ENCODE results near the gene AKAP6. TPM values are rescaled to one million over a fixed set of nuclear protein-coding genes. Genes with fewer than 3 reads are reported as not detected.

AKAP6 gene
- total RNA-seq, 4 donors from 2014 or later, result 4.1 to 34.4 (median 15.3) TPM

DNA sequence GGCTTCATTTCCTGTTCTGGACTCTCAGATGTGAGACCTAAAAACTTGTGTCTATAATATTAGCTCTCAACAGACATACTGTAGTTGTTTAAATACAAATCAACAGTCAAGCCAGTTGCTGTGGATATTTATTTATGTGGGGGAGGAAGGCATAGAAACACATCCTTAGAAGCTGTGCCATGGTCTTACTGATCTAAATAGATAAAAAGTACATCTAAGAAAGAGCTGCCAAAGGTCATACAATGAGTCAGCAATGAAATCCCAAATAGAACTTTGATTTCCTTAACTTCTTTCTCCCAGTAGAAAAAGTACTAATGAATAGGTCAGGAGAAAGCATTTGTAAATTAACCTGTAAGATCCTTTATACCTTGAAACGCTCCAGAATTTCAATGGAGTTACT lies 185.1 kb downstream of the AKAP6 start:
- no peak for DNase-seq
- TF ChIP-seq POLR2A (IDR thresholded peaks at IDR 0.05), result no peak
- TF ChIP-seq, protein P1, sequence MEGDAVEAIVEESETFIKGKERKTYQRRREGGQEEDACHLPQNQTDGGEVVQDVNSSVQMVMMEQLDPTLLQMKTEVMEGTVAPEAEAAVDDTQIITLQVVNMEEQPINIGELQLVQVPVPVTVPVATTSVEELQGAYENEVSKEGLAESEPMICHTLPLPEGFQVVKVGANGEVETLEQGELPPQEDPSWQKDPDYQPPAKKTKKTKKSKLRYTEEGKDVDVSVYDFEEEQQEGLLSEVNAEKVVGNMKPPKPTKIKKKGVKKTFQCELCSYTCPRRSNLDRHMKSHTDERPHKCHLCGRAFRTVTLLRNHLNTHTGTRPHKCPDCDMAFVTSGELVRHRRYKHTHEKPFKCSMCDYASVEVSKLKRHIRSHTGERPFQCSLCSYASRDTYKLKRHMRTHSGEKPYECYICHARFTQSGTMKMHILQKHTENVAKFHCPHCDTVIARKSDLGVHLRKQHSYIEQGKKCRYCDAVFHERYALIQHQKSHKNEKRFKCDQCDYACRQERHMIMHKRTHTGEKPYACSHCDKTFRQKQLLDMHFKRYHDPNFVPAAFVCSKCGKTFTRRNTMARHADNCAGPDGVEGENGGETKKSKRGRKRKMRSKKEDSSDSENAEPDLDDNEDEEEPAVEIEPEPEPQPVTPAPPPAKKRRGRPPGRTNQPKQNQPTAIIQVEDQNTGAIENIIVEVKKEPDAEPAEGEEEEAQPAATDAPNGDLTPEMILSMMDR (IDR thresholded peaks at IDR 0.05), result no peak
- no peaks in the 10 kb centered on the region for H3K4me1 ChIP-seq
- H3K27ac ChIP-seq, result no peak overlapping the region
- H3K9me3 ChIP-seq, result no peaks in the 10 kb centered on the region
- H3K27me3 ChIP-seq, result no peaks in the 10 kb centered on the region
- no peaks in the 10 kb centered on the region for H3K36me3 ChIP-seq
- intact Hi-C loops (cut with DNase I; ENCODE audit: low total_unique reads), result no loop called here
- no peak overlapping the region for H3K4me3 ChIP-seq

DNA sequence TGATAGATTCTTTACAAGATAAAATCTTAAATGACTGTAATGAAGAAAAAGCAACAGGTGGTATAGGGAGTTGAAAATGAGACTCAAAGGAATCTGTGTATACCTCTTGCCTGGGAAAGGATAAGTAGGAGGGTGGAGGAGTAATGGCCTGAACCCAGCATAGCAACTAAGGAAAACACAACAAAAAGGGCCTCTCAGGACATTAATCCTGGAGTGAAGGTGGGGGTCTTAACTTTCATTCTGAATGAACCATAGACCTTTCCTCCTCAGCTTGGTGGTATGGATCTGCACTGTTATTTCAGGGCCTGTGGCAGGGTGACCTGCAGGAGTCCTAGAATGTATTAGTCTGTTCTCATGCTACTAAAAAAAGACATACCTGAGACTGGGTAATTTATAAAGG lies 185.6 kb downstream of the AKAP6 start:
- no peak for DNase-seq
- H3K4me3 ChIP-seq, result no peak overlapping the region
- H3K9me3 ChIP-seq, result no peaks in the 10 kb centered on the region
- TF ChIP-seq POLR2A (IDR thresholded peaks at IDR 0.05), result no peak
- no peaks in the 10 kb centered on the region for H3K4me1 ChIP-seq
- H3K36me3 ChIP-seq, result no peaks in the 10 kb centered on the region
- intact Hi-C loops (cut with DNase I; ENCODE audit: low total_unique reads), result no loop called here
- H3K27me3 ChIP-seq, result no peaks in the 10 kb centered on the region
- H3K27ac ChIP-seq, result no peak overlapping the region

DNA sequence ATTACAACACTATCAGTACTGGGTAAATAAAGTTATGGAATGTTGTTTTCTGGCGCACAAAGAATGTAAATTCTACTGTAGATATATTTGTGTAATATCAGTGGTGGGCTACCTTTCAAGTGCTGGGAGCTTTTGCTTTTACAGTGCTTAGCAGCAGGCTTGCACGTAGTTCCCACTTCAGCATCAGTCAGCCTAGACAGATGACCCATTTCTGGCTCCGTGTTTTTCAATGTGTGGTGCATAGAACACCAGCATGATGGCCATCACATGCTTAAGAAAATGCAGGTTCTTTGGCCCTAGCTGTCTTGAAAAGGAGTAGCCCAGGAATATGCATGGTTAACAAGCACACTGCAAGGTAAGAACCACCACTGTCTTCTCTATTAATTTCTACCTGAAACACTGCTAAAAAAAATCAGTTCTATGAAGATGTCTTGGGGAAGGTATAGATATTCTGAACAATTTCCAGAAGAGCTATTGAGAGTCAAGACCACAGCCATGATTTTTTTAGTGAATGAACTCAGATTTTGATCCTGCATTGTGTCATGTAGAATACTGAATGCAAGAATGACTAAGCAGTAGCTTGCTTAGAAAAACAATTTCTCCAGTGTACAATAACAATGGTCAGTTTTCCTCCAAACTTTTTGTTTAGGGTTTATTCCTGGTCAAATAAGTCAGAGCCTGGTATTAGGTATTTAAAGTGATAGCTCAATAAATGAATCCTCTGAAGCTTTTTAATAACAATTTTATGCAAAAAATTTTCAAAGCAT lies 195.7 kb downstream of the AKAP6 start:
- Histone ChIP-seq H3K4me3 (no peak overlapping the region), H3K27ac (no peak overlapping the region), H3K9me3 (no peaks in the 10 kb centered on the region), H3K4me1 (no peaks in the 10 kb centered on the region), H3K27me3 (no peaks in the 10 kb centered on the region), H3K36me3 (no peaks in the 10 kb centered on the region)
- TF ChIP-seq, protein P1 (IDR thresholded peaks at IDR 0.05), result no peak
- no peak for TF ChIP-seq POLR2A (IDR thresholded peaks at IDR 0.05)
- no peak for DNase-seq
- intact Hi-C loops (cut with DNase I; ENCODE audit: low total_unique reads), result no loop called here

DNA sequence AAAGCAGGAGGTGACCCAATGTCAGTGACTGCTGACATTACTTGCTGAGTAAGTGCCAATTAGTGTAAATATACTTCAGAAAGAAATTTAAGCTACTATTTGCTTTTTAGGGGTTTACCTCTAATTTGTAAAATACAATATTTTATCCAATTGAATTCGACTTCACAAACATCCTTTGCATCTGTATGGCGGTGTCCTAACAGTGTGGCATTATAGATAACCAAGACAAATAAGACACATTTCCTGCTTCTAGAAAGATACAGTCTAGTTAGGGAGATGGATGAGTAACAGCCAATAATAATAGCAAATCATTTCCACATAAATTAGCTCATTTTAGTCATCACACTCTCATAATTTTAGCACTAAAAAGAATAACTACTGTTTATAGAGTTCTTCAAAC lies 196.5 kb downstream of the AKAP6 start:
- intact Hi-C loops (cut with DNase I; ENCODE audit: low total_unique reads), result no loop called here
- no peak for TF ChIP-seq POLR2A (IDR thresholded peaks at IDR 0.05)
- TF ChIP-seq, protein P1 (IDR thresholded peaks at IDR 0.05), result no peak
- no peak overlapping the region for H3K27ac ChIP-seq

DNA sequence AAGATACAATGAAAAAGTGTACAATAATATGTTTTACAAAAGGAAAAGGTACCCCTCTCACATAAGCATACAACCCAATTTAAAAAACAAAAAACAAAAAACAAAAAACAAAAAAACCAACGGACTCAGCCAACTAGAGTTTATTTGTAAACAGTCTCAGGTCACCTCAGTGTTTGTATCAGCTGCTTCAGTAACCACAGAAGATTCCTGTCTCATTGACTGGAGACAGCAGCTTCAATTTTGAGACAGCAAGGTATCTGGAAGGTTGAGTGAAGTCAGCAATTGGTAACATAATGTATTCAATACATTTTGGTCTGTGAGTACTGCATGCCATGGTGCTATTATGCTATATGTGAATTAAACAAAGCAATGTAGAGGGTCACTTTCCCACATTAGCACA lies 201.7 kb downstream of the AKAP6 start:
- peaks cover 0 to 3% of the 10 kb centered on the region in 2 donors for H3K9me3 ChIP-seq
- DNase-seq, result no peak
- TF ChIP-seq POLR2A (IDR thresholded peaks at IDR 0.05), result no peak
- no peaks in the 10 kb centered on the region for H3K27me3 ChIP-seq
- H3K4me3 ChIP-seq, result no peak overlapping the region
- H3K4me1 ChIP-seq, result no peaks in the 10 kb centered on the region
- H3K36me3 ChIP-seq, result no peaks in the 10 kb centered on the region
- H3K27ac ChIP-seq, result no peak overlapping the region
- intact Hi-C loops (cut with DNase I; ENCODE audit: low total_unique reads), result no loop called here

More for the DNA sequence above, 196.5 kb downstream of the AKAP6 start:
- no peak overlapping the region for H3K4me3 ChIP-seq
- no peaks in the 10 kb centered on the region for H3K27me3 ChIP-seq
- no peaks in the 10 kb centered on the region for H3K36me3 ChIP-seq
- H3K9me3 ChIP-seq, result no peaks in the 10 kb centered on the region
- no peaks in the 10 kb centered on the region for H3K4me1 ChIP-seq
- DNase-seq, result no peak

DNA sequence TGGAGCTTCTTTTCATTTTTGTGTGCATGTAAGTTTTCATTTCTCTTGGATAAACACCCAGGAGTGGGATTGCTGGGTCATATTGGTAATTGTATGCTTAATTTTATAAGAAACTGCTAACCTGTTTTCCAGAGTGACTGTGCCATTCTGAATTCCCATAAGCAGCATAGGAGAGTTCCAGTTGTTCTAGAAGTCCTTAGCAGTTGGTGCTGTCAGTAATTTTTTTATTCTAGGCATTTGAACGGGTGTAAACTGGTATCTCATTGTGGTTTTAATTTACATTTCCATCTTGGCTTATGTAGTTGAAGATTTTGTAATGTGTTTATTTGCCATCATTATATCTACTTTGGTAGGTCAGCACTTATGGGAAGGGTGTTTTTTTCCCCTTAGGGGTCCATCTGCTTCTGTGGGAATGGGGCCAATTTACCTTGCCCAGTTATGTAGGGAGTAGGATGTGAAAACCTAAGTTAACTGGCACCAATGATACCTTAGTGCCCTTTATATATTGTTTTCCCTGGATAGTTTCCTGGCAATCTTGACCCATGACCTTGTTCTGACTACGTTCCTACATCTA lies 202.9 kb downstream of the AKAP6 start:
- intact Hi-C loops (cut with DNase I; ENCODE audit: low total_unique reads), result no loop called here

More for the DNA sequence above, 202.9 kb downstream of the AKAP6 start:
- no peak overlapping the region for H3K4me3 ChIP-seq
- TF ChIP-seq, protein P1 (IDR thresholded peaks at IDR 0.05), result no peak
- TF ChIP-seq POLR2A (IDR thresholded peaks at IDR 0.05), result no peak
- no peak for DNase-seq
- H3K36me3 ChIP-seq, result no peaks in the 10 kb centered on the region
- peaks cover 0 to 3% of the 10 kb centered on the region in 2 donors for H3K9me3 ChIP-seq
- no peaks in the 10 kb centered on the region for H3K4me1 ChIP-seq
- no peaks in the 10 kb centered on the region for H3K27me3 ChIP-seq
- H3K27ac ChIP-seq, result no peak overlapping the region
